Femur (tissue), 1 donor: ENCODE data around the gene CACNA1G.

Source experiments
- DNase-seq: peaks from one replicate; pipeline ENCODE4 v3.0.0-alpha.2; 2017

Gene CACNA1G

GRCh38 chr17:50590946-50591737 lies 30.6 kb downstream of the CACNA1G start:
- DNase-seq: peak; percentile 55

GRCh38 chr17:50593321-50593720 lies 32.8 kb downstream of the CACNA1G start:
- peak; percentile 57 for DNase-seq

- no peak for DNase-seq
Measured at GRCh38 chr17:50594128-50594823, 33.8 kb downstream of the CACNA1G start.

- no peak for DNase-seq
Measured at GRCh38 chr17:50594892-50595291, 34.4 kb downstream of the CACNA1G start.

GRCh38 chr17:50596191-50597037 lies 35.9 kb downstream of the CACNA1G start:
- no peak for DNase-seq

GRCh38 chr17:50598487-50598886 lies 38.0 kb downstream of the CACNA1G start:
- DNase-seq: no peak

- no peak for DNase-seq
Measured at GRCh38 chr17:50599606-50600005, 39.1 kb downstream of the CACNA1G start.

- no peak for DNase-seq
Measured at GRCh38 chr17:50601823-50602375, 41.4 kb downstream of the CACNA1G start.

- DNase-seq: no peak
Measured at GRCh38 chr17:50602836-50603235, 42.3 kb downstream of the CACNA1G start.

GRCh38 chr17:50603340-50603739 lies 42.8 kb downstream of the CACNA1G start:
- DNase-seq: no peak

- DNase-seq: peak; percentile 96
Measured at GRCh38 chr17:50604513-50604912, 44.0 kb downstream of the CACNA1G start.

- no peak for DNase-seq
Measured at GRCh38 chr17:50605429-50605828, 44.9 kb downstream of the CACNA1G start.

GRCh38 chr17:50607522-50608175 lies 47.1 kb downstream of the CACNA1G start:
- DNase-seq: no peak

GRCh38 chr17:50608700-50609379 lies 48.3 kb downstream of the CACNA1G start:
- DNase-seq: no peak

GRCh38 chr17:50609380-50610074 lies 49.0 kb downstream of the CACNA1G start:
- DNase-seq: no peak

- no peak for DNase-seq
Measured at GRCh38 chr17:50611634-50612033, 51.1 kb downstream of the CACNA1G start.

- DNase-seq: no peak
Measured at GRCh38 chr17:50612281-50612680, 51.8 kb downstream of the CACNA1G start.

- no peak for DNase-seq
Measured at GRCh38 chr17:50613007-50613992, 52.8 kb downstream of the CACNA1G start.

- DNase-seq: no peak
Measured at GRCh38 chr17:50614471-50615051, 54.0 kb downstream of the CACNA1G start.

GRCh38 chr17:50615828-50616227 lies 55.3 kb downstream of the CACNA1G start:
- DNase-seq: no peak
